HG02840 (cell line): ENCODE data around the gene STUB1.
"Not testable (repeated sequence)": the region's sequence is repeated elsewhere in the genome, so short reads cannot be mapped to it uniquely, and the experiment has no call there.

Source experiments
- ATAC-seq: cut with Tn5 transposase; IDR thresholded peaks from one replicate; pipeline ENCODE4 v1.9.1; 2021; ENCODE audit warnings: mild to moderate bottlenecking, moderate library complexity, moderate number of reproducible peaks; ENCODE audit not compliant: unreplicated experiment, low FRiP score

STUB1 gene

GRCh38 chr16:709566-710499, 29.6 kb downstream of the STUB1 start:
- ATAC-seq = no peak

- ATAC-seq = no peak
Measured at GRCh38 chr16:710500-711075, 30.4 kb downstream of the STUB1 start.

GRCh38 chr16:711084-711483, 30.9 kb downstream of the STUB1 start:
- ATAC-seq = no peak

GRCh38 chr16:711548-712320, 31.5 kb downstream of the STUB1 start:
- no peak for ATAC-seq

GRCh38 chr16:712740-713250, 32.6 kb downstream of the STUB1 start:
- ATAC-seq = not testable (repeated sequence)

GRCh38 chr16:714079-714478, 33.9 kb downstream of the STUB1 start:
- ATAC-seq = no peak

GRCh38 chr16:714558-715476, 34.6 kb downstream of the STUB1 start, which contains the start of gene METRN:
Gene METRN (plus strand): TSS chr16:715118. CDS start chr16:715290, 172 bp downstream.
- peak; percentile 54 for ATAC-seq

- ATAC-seq = no peak
Measured at GRCh38 chr16:715477-716199, 35.4 kb downstream of the STUB1 start.

- ATAC-seq = no peak
Measured at GRCh38 chr16:716200-716568, 36.0 kb downstream of the STUB1 start.

- ATAC-seq = no peak
Measured at GRCh38 chr16:716768-717325, 36.6 kb downstream of the STUB1 start.

- no peak for ATAC-seq
Measured at GRCh38 chr16:717450-718245, 37.4 kb downstream of the STUB1 start.

- no peak for ATAC-seq
Measured at GRCh38 chr16:718389-718788, 38.2 kb downstream of the STUB1 start.

- ATAC-seq = no peak
Measured at GRCh38 chr16:718922-719321, 38.7 kb downstream of the STUB1 start.

- ATAC-seq = no peak
Measured at GRCh38 chr16:719815-720446, 39.7 kb downstream of the STUB1 start.

GRCh38 chr16:720447-720989, 40.3 kb downstream of the STUB1 start:
- ATAC-seq = peak; percentile 7

- peak; percentile 62 for ATAC-seq
Measured at GRCh38 chr16:720990-721764, 41.0 kb downstream of the STUB1 start, which contains the start of gene ANTKMT. Gene ANTKMT (plus strand): TSS chr16:721146. CDS start chr16:721275, 129 bp downstream.
